Rectal smooth muscle tissue (tissue), 1 donor: ENCODE results near the gene TAF4.

Source experiments
- H3K27ac ChIP-seq: one replicate; pipeline ENCODE4 v1.7.0; 2013; ENCODE audit warnings: low read depth, low read length, inconsistent platforms
- H3K27me3 ChIP-seq: one replicate; pipeline ENCODE4 v1.7.0; 2013; ENCODE audit warnings: low read length; ENCODE audit not compliant: control insufficient read depth, insufficient read depth
- H3K36me3 ChIP-seq: one replicate; pipeline ENCODE4 v1.7.0; 2013; ENCODE audit warnings: low read length; ENCODE audit not compliant: control insufficient read depth, insufficient read depth
- H3K4me1 ChIP-seq: one replicate; pipeline ENCODE4 v1.7.0; 2013; ENCODE audit warnings: low read length; ENCODE audit not compliant: control insufficient read depth, insufficient read depth
- H3K4me3 ChIP-seq: one replicate; pipeline ENCODE4 v1.7.0; 2013; ENCODE audit warnings: low read length
- H3K9ac ChIP-seq: one replicate; pipeline ENCODE4 v1.7.0; 2013; ENCODE audit warnings: low read length

Gene TAF4

GRCh38 chr20:62068997-62069396 is 3.3 kb upstream of the TAF4 start:
- Histone ChIP-seq H3K27ac (no peak overlapping the region), H3K9ac (no peak overlapping the region), H3K4me1 (peaks cover 4% of the 10 kb centered on the region), H3K27me3 (no peaks in the 10 kb centered on the region), H3K4me3 (no peak overlapping the region), H3K36me3 (no peaks in the 10 kb centered on the region)

GRCh38 chr20:62067547-62068260 is 2.0 kb upstream of the TAF4 start:
- Histone ChIP-seq H3K9ac (no peak overlapping the region), H3K4me1 (peaks cover 14% of the 10 kb centered on the region), H3K4me3 (no peak overlapping the region)

DNA sequence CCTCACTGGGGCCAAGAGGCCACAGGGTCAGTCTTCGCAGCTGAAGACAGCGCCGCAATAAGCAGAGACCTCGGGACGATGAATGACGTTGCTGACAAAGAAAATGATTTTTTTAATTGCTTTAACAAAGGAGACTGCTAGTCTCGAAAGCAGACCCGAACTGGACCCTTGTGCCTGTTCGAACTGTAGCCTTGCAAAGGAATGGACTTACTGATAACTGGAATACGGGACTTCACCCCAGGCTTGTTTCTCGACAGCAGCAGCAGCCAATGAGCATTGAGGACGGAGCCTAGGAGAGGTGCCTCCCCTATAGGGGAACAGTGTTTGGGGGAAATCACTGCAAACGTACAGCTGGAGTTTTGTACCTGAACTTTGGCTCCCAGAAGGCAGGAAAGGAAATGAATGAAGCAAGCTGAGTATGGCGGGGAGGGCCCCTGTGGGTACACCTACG is 1.3 kb upstream of the TAF4 start:
- Histone ChIP-seq H3K27ac (peak overlapping the region; percentile 81), H3K9ac (peak overlapping the region; percentile 16), H3K27me3 (no peaks in the 10 kb centered on the region), H3K36me3 (no peaks in the 10 kb centered on the region), H3K4me3 (peak overlapping the region; percentile 78), H3K4me1 (peaks cover 15% of the 10 kb centered on the region)

More at GRCh38 chr20:62067547-62068260, 2.0 kb upstream of the TAF4 start:
- Histone ChIP-seq H3K27ac (no peak overlapping the region), H3K36me3 (no peaks in the 10 kb centered on the region), H3K27me3 (no peaks in the 10 kb centered on the region)

DNA sequence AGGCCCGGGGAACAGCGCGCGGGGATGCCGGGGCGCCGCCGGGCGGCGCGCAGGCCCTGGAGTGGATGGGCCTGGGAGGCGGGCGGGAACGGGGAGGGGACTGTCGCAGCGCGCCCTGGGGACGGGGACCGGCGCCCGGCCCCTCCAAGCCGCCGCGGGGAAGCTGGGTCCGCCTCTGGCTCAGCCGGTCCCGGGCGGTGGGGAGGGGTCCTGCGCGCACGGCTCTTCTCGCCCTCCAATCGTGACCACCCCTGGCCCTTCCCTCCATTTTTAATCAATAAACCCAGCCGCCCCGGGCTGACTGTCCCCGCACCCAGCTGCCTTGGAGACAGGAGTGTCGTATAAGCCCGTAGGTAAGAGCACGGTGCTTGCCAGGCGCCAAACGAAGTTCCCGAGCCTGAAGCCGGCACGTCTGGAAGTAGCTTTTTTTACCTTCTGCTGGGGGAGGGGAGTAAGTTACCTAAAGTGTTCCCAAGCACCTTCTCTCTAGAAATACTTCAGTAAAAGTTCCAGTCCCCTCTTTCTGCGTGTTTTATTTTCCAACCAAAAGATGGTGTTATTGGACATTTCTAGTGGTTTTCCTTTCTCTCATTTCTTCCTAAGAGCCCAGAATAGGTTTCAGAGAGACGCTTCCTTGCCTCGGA is 780 bp upstream of the TAF4 start:
- Histone ChIP-seq H3K4me3 (peak overlapping the region; percentile 78), H3K4me1 (peaks cover 15% of the 10 kb centered on the region), H3K27me3 (no peaks in the 10 kb centered on the region), H3K27ac (peak overlapping the region; percentile 81), H3K9ac (peak overlapping the region; percentile 72), H3K36me3 (no peaks in the 10 kb centered on the region)

- Histone ChIP-seq H3K27me3 (no peaks in the 10 kb centered on the region), H3K4me1 (peaks cover 14% of the 10 kb centered on the region), H3K27ac (peak overlapping the region; percentile 43), H3K36me3 (peaks cover 2% of the 10 kb centered on the region), H3K4me3 (peak overlapping the region; percentile 68), H3K9ac (peak overlapping the region; percentile 64)
Measured at GRCh38 chr20:62064770-62065673, 659 bp downstream of the TAF4 start.

GRCh38 chr20:62063981-62064769 is 1.5 kb downstream of the TAF4 start:
- Histone ChIP-seq H3K27me3 (no peaks in the 10 kb centered on the region), H3K9ac (no peak overlapping the region), H3K36me3 (peaks cover 5% of the 10 kb centered on the region), H3K4me3 (peak overlapping the region; percentile 64), H3K27ac (no peak overlapping the region), H3K4me1 (peaks cover 12% of the 10 kb centered on the region)

DNA sequence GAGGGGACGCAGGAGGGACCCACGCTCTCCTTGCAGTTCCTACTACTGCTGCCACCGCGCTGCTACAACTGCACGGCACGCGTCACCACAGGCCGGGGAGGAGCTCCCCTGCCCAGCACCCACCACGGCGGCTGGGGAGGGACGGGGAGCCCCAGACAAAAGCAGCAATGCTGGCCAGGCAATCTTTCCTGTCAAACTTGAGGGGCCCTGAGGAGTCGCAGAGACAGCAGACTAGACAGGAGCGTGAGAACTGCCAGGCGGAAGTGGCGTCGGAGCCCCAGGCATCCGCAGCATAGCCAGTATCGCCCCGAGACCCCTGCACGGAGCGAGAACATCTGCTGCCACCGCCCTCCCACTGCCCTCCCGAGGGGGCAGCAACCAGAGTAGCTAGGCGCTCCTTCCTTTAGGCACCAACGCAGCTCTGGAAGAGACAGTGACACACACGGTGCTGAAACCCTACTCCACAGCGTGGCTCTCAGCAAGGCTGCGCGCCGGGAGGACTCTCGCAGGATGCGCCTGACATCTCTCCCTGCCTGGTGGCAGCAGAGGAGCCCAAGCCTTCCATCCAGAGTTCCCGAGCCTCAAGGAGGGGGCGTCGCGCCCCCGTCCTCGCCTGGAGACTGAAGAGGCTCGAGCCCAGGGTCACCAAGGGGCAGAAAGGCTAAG is 2.2 kb downstream of the TAF4 start:
- Histone ChIP-seq H3K9ac (no peak overlapping the region), H3K27me3 (no peaks in the 10 kb centered on the region), H3K27ac (peak overlapping the region; percentile 4), H3K4me1 (peaks cover 12% of the 10 kb centered on the region), H3K36me3 (peaks cover 5% of the 10 kb centered on the region), H3K4me3 (peak overlapping the region; percentile 64)

DNA sequence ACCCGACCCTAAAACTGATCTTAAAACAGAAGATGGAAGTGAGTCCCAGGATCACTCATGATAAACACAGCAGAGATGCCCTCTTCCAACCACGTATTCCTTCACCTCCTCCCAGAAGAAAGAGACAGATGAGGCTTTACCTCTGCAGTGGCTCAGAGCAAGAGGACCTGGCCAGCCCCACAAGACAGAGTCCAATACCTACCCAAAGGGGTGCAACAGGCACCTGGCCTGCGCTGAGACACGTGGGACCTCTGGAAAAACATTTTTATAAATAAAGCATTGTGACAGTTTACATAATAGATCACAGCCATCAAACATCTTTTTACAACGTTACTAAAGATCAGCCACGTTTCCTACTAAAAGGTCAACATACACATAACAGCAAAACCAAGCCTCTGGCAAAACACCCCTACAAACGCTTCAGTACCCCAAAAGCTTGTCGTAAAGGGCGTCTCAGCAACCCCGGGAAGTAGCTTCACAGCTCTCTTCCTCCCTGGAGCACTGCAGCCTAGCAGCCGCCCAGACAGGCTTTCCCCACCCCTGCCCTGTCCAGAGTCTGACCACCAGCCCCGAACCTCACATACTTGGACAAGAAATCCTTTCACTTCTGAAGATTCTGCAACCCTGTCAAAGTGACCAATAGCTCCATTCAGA is 2.9 kb downstream of the TAF4 start:
- H3K36me3 ChIP-seq, result peaks cover 5% of the 10 kb centered on the region
- peaks cover 12% of the 10 kb centered on the region for H3K4me1 ChIP-seq
- H3K27me3 ChIP-seq, result no peaks in the 10 kb centered on the region
- H3K4me3 ChIP-seq, result peak overlapping the region; percentile 64
- no peak overlapping the region for H3K27ac ChIP-seq
- no peak overlapping the region for H3K9ac ChIP-seq

GRCh38 chr20:62061851-62062423 is 3.7 kb downstream of the TAF4 start:
- Histone ChIP-seq H3K4me1 (peaks cover 12% of the 10 kb centered on the region), H3K27ac (no peak overlapping the region), H3K4me3 (no peak overlapping the region), H3K9ac (no peak overlapping the region), H3K27me3 (no peaks in the 10 kb centered on the region), H3K36me3 (peaks cover 5% of the 10 kb centered on the region)

DNA sequence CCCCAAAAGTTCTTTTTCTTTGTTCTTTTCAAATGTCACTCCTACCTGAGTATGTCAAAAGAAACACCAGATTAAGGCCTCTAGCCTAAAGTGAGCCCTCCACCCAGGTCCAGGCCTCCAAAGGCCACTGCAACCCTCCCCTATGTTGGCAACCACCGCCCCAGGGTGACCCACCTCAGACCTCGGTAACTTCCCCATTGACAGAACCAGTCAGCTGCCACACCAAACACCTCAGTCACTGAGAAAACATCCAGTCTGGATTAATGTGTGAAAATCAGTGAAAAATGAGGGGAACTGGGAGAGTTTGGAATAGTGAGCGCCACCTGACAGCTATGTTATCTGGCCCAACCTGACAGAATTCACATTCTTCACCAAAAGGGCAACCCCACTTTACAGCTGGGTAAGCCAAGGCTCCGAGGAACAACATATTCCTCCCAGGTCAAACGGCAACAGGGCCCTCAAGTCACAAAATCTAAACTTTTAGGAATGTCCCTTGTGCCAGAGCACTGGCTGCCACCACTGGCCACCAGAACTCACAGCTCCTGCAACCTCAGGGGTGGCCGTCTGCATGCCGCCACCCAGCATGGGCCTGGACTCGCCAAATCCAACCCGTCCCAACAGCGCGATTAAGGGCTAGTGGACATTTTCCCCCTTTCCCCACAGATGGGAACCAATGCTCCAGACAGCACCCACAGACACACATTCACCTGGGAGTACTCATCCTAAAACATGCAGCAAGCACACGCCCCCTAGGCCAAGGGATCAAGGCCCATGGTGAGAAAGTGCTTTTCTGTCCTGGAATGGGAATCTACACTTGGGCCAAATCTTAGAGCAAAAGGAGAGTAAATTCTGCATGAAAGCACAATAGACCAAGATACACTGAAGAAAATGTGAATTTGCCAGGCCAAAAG is 4.8 kb downstream of the TAF4 start:
- H3K4me3 ChIP-seq, result no peak overlapping the region
- H3K36me3 ChIP-seq, result peaks cover 5% of the 10 kb centered on the region
- H3K27me3 ChIP-seq, result no peaks in the 10 kb centered on the region
- H3K9ac ChIP-seq, result no peak overlapping the region
- H3K4me1 ChIP-seq, result peaks cover 12% of the 10 kb centered on the region
- no peak overlapping the region for H3K27ac ChIP-seq
